Choroid plexus epithelial cell (primary cell): ENCODE measurements around the gene ING1.

Source experiments
- DNase-seq: peaks from one replicate; pipeline ENCODE4 v3.0.0-alpha.2; 2010; ENCODE audit warnings: low read depth
- H3K4me3 ChIP-seq: 2 replicates; pipeline ENCODE4 v1.5.1; 2011; ENCODE audit warnings: low read depth, mild to moderate bottlenecking, control low read depth, low read length, moderate library complexity
- CTCF ChIP-seq: conservative IDR thresholded peaks from 2 replicates; pipeline ENCODE4 v1.5.1; 2011; ENCODE audit warnings: low read depth, mild to moderate bottlenecking, control low read depth, inconsistent platforms, low read length, moderate library complexity

Gene ING1

GRCh38 chr13:110712849-110713641, 455 bp upstream of the ING1 start:
- TF ChIP-seq CTCF: no peak
- DNase-seq: peak; percentile 100
- peak overlapping the region; percentile 96 for H3K4me3 ChIP-seq

DNA sequence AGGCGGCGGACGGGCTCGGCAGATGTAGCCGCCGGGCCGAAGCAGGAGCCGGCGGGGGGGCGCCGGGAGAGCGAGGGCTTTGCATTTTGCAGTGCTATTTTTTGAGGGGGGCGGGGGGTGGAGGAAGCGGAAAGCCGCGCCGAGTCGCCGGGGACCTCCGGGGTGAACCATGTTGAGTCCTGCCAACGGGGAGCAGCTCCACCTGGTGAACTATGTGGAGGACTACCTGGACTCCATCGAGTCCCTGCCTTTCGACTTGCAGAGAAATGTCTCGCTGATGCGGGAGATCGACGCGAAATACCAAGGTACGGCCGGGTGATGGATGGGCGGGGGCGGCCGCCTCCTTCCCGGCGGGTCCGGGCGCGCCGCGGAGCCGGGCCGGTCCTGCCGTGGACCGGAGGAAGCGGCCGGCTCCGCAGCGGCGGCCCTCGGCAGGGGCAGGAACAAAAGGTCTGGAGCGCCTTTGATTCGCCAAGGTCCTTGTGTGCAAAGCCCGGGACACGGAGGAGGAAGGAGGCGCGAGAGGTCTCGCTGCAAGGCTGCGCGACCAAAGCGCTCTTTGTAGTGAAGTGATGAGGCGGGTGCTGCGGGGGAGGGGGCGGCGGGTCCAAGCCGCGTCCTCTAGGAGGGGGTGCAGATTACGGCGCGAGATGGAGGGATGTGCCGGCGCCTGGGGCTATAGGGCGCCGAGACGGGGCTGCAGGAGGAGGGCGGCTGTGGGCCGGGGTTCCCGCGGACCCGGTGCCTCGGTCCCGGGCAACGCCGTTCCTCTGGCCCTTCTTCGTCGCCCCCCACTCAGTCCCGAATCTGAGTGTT, 689 bp downstream of the ING1 start:
- peak overlapping the region; percentile 85 for H3K4me3 ChIP-seq
- peak; percentile 56 for DNase-seq
- no peak for TF ChIP-seq CTCF

DNA sequence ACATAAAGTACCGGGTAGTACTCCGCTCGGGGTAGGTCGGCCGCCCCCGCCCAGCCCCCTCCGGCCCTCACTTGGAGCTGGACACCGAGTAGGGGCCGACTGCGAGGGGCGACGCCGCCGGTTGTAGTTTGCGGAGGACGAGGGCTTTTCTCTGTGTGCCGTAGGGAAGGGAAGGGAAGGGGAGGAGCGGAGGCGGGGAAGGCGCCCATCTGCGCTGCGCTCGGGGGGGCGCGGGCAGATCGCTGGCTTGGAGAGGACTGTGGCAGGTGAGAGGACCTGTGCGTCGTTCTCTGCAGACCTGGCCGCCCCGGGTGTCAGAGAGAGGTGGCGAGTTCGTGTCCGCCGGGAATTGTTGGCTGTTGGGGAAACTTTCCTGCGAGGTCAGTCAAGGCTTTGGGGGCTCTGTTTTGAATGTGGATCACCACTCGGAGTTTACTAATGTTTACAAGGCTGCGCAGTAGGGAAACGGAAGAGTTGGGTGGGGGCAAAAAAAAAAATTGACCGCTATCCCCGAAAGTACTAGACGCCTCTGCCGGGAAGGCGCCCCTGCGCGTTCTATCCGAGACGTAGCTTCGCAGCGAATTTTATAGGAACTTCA, 1.4 kb downstream of the ING1 start:
- H3K4me3 ChIP-seq: peak overlapping the region; percentile 85
- TF ChIP-seq CTCF: peak; percentile 27
- DNase-seq: peak; percentile 58

- peak; percentile 24 for TF ChIP-seq CTCF
- peak; percentile 100 for DNase-seq
- peak overlapping the region; percentile 94 for H3K4me3 ChIP-seq
Measured at GRCh38 chr13:110715395-110716246, 2.1 kb downstream of the ING1 start.

DNA sequence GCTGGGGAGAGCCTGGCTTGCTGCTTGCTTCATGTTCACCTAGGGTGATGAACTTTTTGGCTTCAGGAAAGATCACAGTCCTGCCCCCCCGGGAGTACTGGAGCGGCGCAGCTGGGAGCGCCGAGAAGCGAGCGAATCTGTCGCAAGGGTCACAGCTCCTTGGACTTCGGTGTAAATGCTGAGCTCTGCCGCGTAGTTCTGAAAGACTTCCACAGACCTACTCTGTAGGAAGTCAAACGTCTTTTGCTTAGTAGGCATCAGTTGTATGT, 2.7 kb downstream of the ING1 start:
- peak; percentile 26 for DNase-seq
- no peak for TF ChIP-seq CTCF
- H3K4me3 ChIP-seq: peak overlapping the region; percentile 94

DNA sequence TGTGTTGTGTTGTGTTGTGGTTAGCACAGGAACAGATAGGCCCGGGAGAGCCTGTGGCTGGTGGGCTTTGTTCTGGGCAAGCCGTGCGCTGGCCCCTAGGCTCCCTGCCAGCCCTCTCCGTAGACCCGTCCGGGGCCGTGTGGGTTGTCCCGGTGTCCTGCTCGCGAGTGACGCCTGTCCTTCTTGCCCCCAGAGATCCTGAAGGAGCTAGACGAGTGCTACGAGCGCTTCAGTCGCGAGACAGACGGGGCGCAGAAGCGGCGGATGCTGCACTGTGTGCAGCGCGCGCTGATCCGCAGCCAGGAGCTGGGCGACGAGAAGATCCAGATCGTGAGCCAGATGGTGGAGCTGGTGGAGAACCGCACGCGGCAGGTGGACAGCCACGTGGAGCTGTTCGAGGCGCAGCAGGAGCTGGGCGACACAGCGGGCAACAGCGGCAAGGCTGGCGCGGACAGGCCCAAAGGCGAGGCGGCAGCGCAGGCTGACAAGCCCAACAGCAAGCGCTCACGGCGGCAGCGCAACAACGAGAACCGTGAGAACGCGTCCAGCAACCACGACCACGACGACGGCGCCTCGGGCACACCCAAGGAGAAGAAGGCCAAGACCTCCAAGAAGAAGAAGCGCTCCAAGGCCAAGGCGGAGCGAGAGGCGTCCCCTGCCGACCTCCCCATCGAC, 5.7 kb downstream of the ING1 start:
- no peak for DNase-seq
- TF ChIP-seq CTCF: no peak
- no peak overlapping the region for H3K4me3 ChIP-seq
